ENCODE data around the gene ADRA2A.

DNA sequence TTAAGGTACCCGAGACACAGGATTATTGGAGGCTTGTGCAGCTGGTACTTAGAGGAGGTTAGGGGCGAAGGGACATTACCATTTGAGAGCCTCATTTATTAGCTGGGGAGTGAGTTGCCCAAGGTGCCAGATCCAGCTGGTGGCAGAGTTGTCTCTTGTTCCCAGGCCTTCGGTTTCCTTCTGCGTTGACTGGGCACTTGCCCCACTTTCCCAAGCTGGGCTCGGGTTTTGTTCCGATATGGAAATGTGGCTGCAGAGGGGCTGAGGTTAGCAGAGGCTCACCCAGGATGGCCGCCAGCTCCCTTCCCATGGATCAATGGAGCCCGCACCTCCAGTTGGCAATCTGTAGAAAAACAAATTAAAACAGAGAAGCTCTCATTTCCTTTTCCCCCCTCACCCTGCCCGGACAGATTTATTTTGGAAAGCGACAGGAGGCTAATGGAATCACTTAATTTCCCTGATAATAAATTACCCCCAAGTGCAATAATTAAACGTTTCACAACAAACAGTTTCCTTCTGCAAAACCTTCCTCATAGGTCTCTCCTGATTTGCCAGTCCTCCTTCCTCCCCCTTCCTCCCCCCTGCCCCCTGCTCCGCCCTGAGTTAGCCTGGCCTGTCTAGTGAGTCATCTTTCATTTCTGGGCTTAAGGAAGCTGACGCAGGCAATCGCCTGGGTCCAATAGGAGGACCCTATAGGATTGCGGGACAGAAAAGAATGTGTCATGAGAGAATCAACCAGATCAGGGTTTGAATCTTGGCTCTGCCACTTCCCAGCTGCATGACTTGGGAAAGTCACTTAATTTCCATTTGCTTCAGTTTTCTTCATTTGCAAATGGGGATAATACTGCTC, 51.7 kb downstream of the ADRA2A start:
- TF ChIP-seq, protein P1, sequence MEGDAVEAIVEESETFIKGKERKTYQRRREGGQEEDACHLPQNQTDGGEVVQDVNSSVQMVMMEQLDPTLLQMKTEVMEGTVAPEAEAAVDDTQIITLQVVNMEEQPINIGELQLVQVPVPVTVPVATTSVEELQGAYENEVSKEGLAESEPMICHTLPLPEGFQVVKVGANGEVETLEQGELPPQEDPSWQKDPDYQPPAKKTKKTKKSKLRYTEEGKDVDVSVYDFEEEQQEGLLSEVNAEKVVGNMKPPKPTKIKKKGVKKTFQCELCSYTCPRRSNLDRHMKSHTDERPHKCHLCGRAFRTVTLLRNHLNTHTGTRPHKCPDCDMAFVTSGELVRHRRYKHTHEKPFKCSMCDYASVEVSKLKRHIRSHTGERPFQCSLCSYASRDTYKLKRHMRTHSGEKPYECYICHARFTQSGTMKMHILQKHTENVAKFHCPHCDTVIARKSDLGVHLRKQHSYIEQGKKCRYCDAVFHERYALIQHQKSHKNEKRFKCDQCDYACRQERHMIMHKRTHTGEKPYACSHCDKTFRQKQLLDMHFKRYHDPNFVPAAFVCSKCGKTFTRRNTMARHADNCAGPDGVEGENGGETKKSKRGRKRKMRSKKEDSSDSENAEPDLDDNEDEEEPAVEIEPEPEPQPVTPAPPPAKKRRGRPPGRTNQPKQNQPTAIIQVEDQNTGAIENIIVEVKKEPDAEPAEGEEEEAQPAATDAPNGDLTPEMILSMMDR (IDR thresholded peaks at IDR 0.05): no peak
- no peak for TF ChIP-seq POLR2A (IDR thresholded peaks at IDR 0.05)
